Measurements from ENCODE around the gene RBM28. TPM values are rescaled to one million over a fixed set of nuclear protein-coding genes. Genes with fewer than 3 reads are reported as not detected.

RBM28 gene
- total and polyA plus RNA-seq, 2 of the 8 experiments (the other 6 are each of a cell fraction or from before 2014, with no cell fraction given) = 12.8 to 65.3 TPM

DNA sequence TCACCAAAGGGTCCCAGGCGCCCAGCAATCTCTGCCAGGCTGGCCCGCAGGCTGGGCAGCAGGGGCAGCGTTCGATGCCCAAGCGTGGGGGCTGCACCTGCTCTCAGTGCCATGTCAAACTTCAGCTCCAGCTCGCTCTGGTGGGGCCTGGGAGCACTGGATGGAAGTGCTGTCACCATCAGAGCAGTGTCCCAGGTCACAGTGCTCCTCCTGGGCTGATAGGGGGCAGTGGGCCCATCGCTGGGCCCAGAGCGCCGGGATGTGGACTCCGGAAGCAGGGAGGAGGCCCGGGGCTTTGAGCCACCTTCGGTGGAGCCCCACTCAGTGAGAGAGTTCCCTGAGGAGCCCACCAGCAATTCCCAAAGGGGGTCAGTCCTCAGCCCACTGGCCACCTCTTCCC, 15.6 kb upstream of the RBM28 start:
- Histone ChIP-seq H4K91ac (replicated peaks; ENCODE audit: insufficient read length, low read length) (no peak overlapping the region), H3K9ac (replicated peaks in 1 of 4; ENCODE audit: extremely low read depth in 1 of 4, low read depth in 3 of 4, low read length in 3 of 4) (no peak overlapping the region), H2BK15ac (ENCODE audit: low read length) (0 out of 2 replicates have a peak overlapping the region, but pooled peaks have one; percentile 46), H3K9me3 (ENCODE audit: insufficient read depth in 2 of 2, low read depth in 1 of 2, low read length in 1 of 2) (no peaks in the 10 kb centered on the region), H3K79me1 (ENCODE audit: low read depth, low read length) (no peaks in the 10 kb centered on the region), H3K18ac (ENCODE audit: extremely low read depth, low read length) (no peak overlapping the region), H3K23me2 (ENCODE audit: low read depth, low read length) (peaks cover 8% of the 10 kb centered on the region; the same call in 1 of the 2 replicates), H3K4me2 (ENCODE audit: insufficient read depth in 1 of 2, low read depth in 2 of 2, low read length in 2 of 2) (no peak overlapping the region; a peak in 1 of 4 replicates), H3K14ac (ENCODE audit: insufficient read length) (no peak overlapping the region), H3K4me1 (replicated peaks in 1 of 4; ENCODE audit: control insufficient read depth in 3 of 4, insufficient read depth in 4 of 4, low read length in 3 of 4) (peaks cover 0 to 14% (median 7%) of the 10 kb centered on the region in 4 experiments; a peak in 5 of 7 replicates), H3K23ac (ENCODE audit: insufficient read length) (no peak overlapping the region), H2BK5ac (ENCODE audit: low read depth, low read length) (no peak overlapping the region), H2AFZ (ENCODE audit: low read length) (no peak overlapping the region), H3K4me3 (ENCODE audit: extremely low read depth in 1 of 4, insufficient read depth in 2 of 4, low read depth in 3 of 4, low read length in 4 of 4) (no peak overlapping the region), H3K27ac (ENCODE audit: low read depth, low read length) (no peak overlapping the region), H3K79me2 (ENCODE audit: control insufficient read depth in 1 of 2, insufficient read depth in 2 of 2, low read length in 2 of 2) (no peaks in the 10 kb centered on the region), H2BK120ac (replicated peaks; ENCODE audit: low read depth, low read length) (no peak overlapping the region), H3K56ac (replicated peaks; ENCODE audit: insufficient read length, low read depth, low read length) (no peak overlapping the region), H3K36me3 (ENCODE audit: control insufficient read depth in 2 of 4, insufficient read depth in 4 of 4, low read length in 3 of 4) (peaks cover 0 to 9% (median 0%) of the 10 kb centered on the region in 4 experiments; a peak in 1 of 8 replicates), H4K8ac (ENCODE audit: extremely low read depth, insufficient read depth, low read length) (no peak overlapping the region), H2BK12ac (ENCODE audit: low read depth, low read length) (no peak overlapping the region), H2BK20ac (ENCODE audit: low read length) (no peak overlapping the region), H2AK5ac (ENCODE audit: low read depth, low read length) (no peak overlapping the region), H3K4ac (replicated peaks; ENCODE audit: insufficient read length, low read depth, low read length) (no peak overlapping the region), H3K27me3 (replicated peaks in 1 of 4; ENCODE audit: control insufficient read depth in 3 of 4, extremely low read depth in 1 of 4, insufficient read depth in 3 of 4, low read length in 3 of 4) (peaks cover 26 to 68% (median 51%) of the 10 kb centered on the region in 4 experiments), H4K20me1 (replicated peaks in 1 of 2; ENCODE audit: control insufficient read depth in 1 of 2, insufficient read depth in 2 of 2, low read length in 2 of 2) (no peaks in the 10 kb centered on the region), H4K5ac (ENCODE audit: insufficient read length, low read depth, low read length) (no peak overlapping the region)
- no peak for TF ChIP-seq JUND (IDR thresholded peaks at IDR 0.05; ENCODE audit: low read length)
- TF ChIP-seq KDM4A (IDR thresholded peaks at IDR 0.05; ENCODE audit: low read depth, low read length, severe bottlenecking) = no peak
- no peak for TF ChIP-seq SIX5 (IDR thresholded peaks at IDR 0.05; ENCODE audit: low read depth, low read length)
- TF ChIP-seq JUN (IDR thresholded peaks at IDR 0.05; ENCODE audit: low read depth, low read length) = no peak
- ChIA-PET CTCF (ENCODE audit: partially characterized antibody) (interaction anchor here (0.7 to 11.5 kb wide), 6 partner anchors 9 to 65 kb away, joined by 3 to 274 read pairs (median 6); no protein-coding TSS in a partner anchor), POLR2A (ENCODE audit: partially characterized antibody) (interaction anchor here (1.9 kb wide), 1 partner anchor 16 kb away, joined by 7 read pairs; the partner anchor contains the start of gene RBM28)
- WGBS, 2 experiments (ENCODE audit: extremely low coverage in 1 of 2, insufficient coverage in 1 of 2, insufficient read length in 1 of 2, insufficient replicate concordance in 2 of 2, low coverage in 1 of 2, low lambda C conversion rate in 2 of 2, missing lambda C conversion rate in 1 of 2) = 91% methylated on average over 12 of the region's 12 CpGs; no CpG with 5 or more reads in 1 of the 2 experiments
- no peak for FAIRE-seq
- no peak for DNase-seq (ENCODE audit: low read depth in 1 of 2, low spot score in 2 of 2)
